Neural cell (in vitro differentiated cells): ENCODE results near the gene SH3PXD2A.

ENCODE experiments used
- CTCF ChIP-seq: fragments of 450-650 bp; IDR thresholded peaks from 2 replicates; pipeline ENCODE4 v1.5.1; 2014; ENCODE audit warnings: antibody characterized with exemption, mild to moderate bottlenecking, moderate library complexity; ENCODE audit not compliant: poor library complexity, severe bottlenecking
- EP300 ChIP-seq: fragments of 450-650 bp; conservative IDR thresholded peaks from 2 replicates; pipeline ENCODE4 v1.6.1; 2014; ENCODE audit warnings: antibody characterized with exemption, mild to moderate bottlenecking, moderate library complexity; ENCODE audit not compliant: poor library complexity, severe bottlenecking
- EZH2 ChIP-seq: fragments of 200-600, 300-800 bp; shearing (Covaris generic), sonication (generic); IDR thresholded peaks from 2 replicates; pipeline ENCODE4 v1.6.1; 2014; ENCODE audit warnings: antibody characterized with exemption, low read length, borderline replicate concordance, mild to moderate bottlenecking; ENCODE audit not compliant: insufficient read depth, poor library complexity, severe bottlenecking
- MXI1 ChIP-seq: fragments of 450-650 bp; conservative IDR thresholded peaks from 2 replicates; pipeline ENCODE4 v1.6.1; 2014; ENCODE audit warnings: antibody characterized with exemption, mild to moderate bottlenecking; ENCODE audit not compliant: poor library complexity, severe bottlenecking
- POLR2AphosphoS5 ChIP-seq: IDR thresholded peaks from 2 replicates; pipeline ENCODE4 v1.6.1; 2012
- RAD21 ChIP-seq: fragments of 450-650 bp; conservative IDR thresholded peaks from 2 replicates; pipeline ENCODE4 v1.6.1; 2014; ENCODE audit warnings: antibody characterized with exemption, mild to moderate bottlenecking, moderate library complexity
- REST ChIP-seq: IDR thresholded peaks from 2 replicates; pipeline ENCODE4 v1.6.1; 2012; ENCODE audit warnings: borderline replicate concordance
- SMC3 ChIP-seq: fragments of 450-650 bp; conservative IDR thresholded peaks from 2 replicates; pipeline ENCODE4 v1.6.1; 2014; ENCODE audit warnings: antibody characterized with exemption, mild to moderate bottlenecking, moderate library complexity; ENCODE audit not compliant: poor library complexity
- TAF1 ChIP-seq: IDR thresholded peaks from 2 replicates; pipeline ENCODE4 v1.6.1; 2012; ENCODE audit warnings: low read depth

- TF ChIP-seq POLR2AphosphoS5 (no peak), CTCF (no peak), REST (no peak), EP300 (no peak), TAF1 (no peak), EZH2 (no peak), MXI1 (no peak), SMC3 (no peak), RAD21 (no peak)
These were observed 188.6 kb downstream of the SH3PXD2A start for GRCh38 chr10:103666762-103667150.
